Keratinocyte (primary cell): ENCODE measurements around the gene SMO. TPM values are rescaled to one million over a fixed set of nuclear protein-coding genes. Genes with fewer than 3 reads are reported as not detected.

Source experiments
- DNase-seq: peaks from one replicate; pipeline ENCODE4 v3.0.0-alpha.2; 2011; ENCODE audit warnings: low read depth, missing footprints, low spot score
- FAIRE-seq: peaks from 2 replicates; lab custom pipeline; 2011; peaks lifted over from hg19 to GRCh38; lab: Jason Lieb, UNC
- H2AFZ ChIP-seq: 2 replicates; pipeline ENCODE4 v1.6.0; 2012; ENCODE audit warnings: low read length, control low read depth, inconsistent platforms; ENCODE audit not compliant: control insufficient read depth
- H3K27ac ChIP-seq: 2 replicates; pipeline ENCODE4 v1.5.1; 2011; ENCODE audit warnings: low read length; ENCODE audit not compliant: control insufficient read depth, insufficient read depth
- H3K27me3 ChIP-seq: 3 replicates; pipeline ENCODE4 v1.6.0; 2011; ENCODE audit warnings: low read length; ENCODE audit not compliant: control insufficient read depth, insufficient read depth; ENCODE audit errors: extremely low read depth
- H3K36me3 ChIP-seq, 2 experiments: 2 replicates in 1 of 2; 3 replicates in 1 of 2; pipeline ENCODE4 v1.5.1; 2011; ENCODE audit warnings: low read length in 2 of 2, mild to moderate bottlenecking in 1 of 2; ENCODE audit not compliant: control insufficient read depth in 2 of 2, insufficient read depth in 2 of 2; ENCODE audit errors: extremely low read depth in 1 of 2
- H3K4me1 ChIP-seq: 3 replicates; pipeline ENCODE4 v1.5.1; 2011; ENCODE audit warnings: low read length; ENCODE audit not compliant: control insufficient read depth, insufficient read depth; ENCODE audit errors: extremely low read depth
- H3K4me2 ChIP-seq: 3 replicates; pipeline ENCODE4 v1.6.0; 2011; ENCODE audit warnings: low read depth, low read length; ENCODE audit not compliant: control insufficient read depth, insufficient read depth; ENCODE audit errors: extremely low read depth
- H3K4me3 ChIP-seq, 3 experiments: fragments of 200-600 bp in 1 of 3; sonication (generic) in 1 of 3; 2 replicates in 2 of 3; 3 replicates in 1 of 3; pipeline ENCODE4 v1.5.1; 2011 to 2016; ENCODE audit warnings: low read length in 3 of 3, mild to moderate bottlenecking in 3 of 3, control low read depth in 2 of 3, inconsistent platforms in 1 of 3, low read depth in 1 of 3, mixed read lengths in 1 of 3, mixed run types in 1 of 3, moderate library complexity in 1 of 3; ENCODE audit not compliant: control insufficient read depth in 2 of 3, insufficient read depth in 2 of 3; ENCODE audit errors: extremely low read depth in 1 of 3
- H3K79me2 ChIP-seq: 2 replicates; pipeline ENCODE4 v1.6.0; 2012; ENCODE audit warnings: low read length; ENCODE audit not compliant: control insufficient read depth, insufficient read depth
- H3K9ac ChIP-seq: 3 replicates; pipeline ENCODE4 v1.6.0; 2011; ENCODE audit warnings: low read length; ENCODE audit not compliant: control insufficient read depth, insufficient read depth; ENCODE audit errors: extremely low read depth
- H3K9me1 ChIP-seq: 3 replicates; pipeline ENCODE4 v1.6.0; 2011; ENCODE audit warnings: low read length; ENCODE audit not compliant: control insufficient read depth, insufficient read depth; ENCODE audit errors: extremely low read depth
- H3K9me3 ChIP-seq: 2 replicates; pipeline ENCODE4 v1.5.1; 2012; ENCODE audit warnings: low read depth, low read length; ENCODE audit not compliant: control insufficient read depth
- H4K20me1 ChIP-seq: 3 replicates; pipeline ENCODE4 v1.6.0; 2011; ENCODE audit warnings: low read length; ENCODE audit not compliant: control insufficient read depth, insufficient read depth; ENCODE audit errors: extremely low read depth
- CTCF ChIP-seq, 3 experiments: IDR thresholded peaks in 1 of 3; conservative IDR thresholded peaks in 1 of 3; optimal IDR thresholded peaks in 1 of 3; 2 replicates in 2 of 3; 3 replicates in 1 of 3; pipeline versions ENCODE3 to v1.5.1; 2011; ENCODE audit warnings: low read length in 3 of 3, mild to moderate bottlenecking in 3 of 3, moderate library complexity in 2 of 3, control low read depth in 1 of 3, inconsistent platforms in 1 of 3; ENCODE audit not compliant: insufficient read depth in 2 of 3; ENCODE audit errors: extremely low read depth in 1 of 3
- EZH2 ChIP-seq: IDR thresholded peaks from one replicate; pipeline ENCODE4 v1.6.1; 2012; ENCODE audit warnings: inconsistent platforms, mild to moderate bottlenecking, low read length, moderate library complexity
- dilution Hi-C: fragments of 300-500 bp; cut with MboI; formaldehyde crosslinking; loops from one replicate; pipeline ENCODE4 v1.7.0; 2020; ENCODE audit warnings: low sequenced_read_pairs; ENCODE audit not compliant: extremely low pct_ligation_motif_present
- polyA plus RNA-seq, 5 experiments: library from polyadenylated mRNA; depleted of rRNA in 3 of 5; stranded (reverse) in 3 of 5; stranded (forward) in 1 of 5; unstranded in 1 of 5; fragments of >200 nt; gene quantifications; 1 replicate in 1 of 5; 2 replicates in 3 of 5; 3 replicates in 1 of 5; pipeline versions ENCODE4 v1.2.1 to v1.2.3, GENCODE V29; 2011 to 2012; ENCODE audit warnings: missing spikeins in 2 of 5, low read depth in 1 of 5, low replicate concordance in 1 of 5

The SMO gene
- polyA plus RNA-seq, 1 donor (not counting 4 experiments of a cell fraction or from before 2014, with no cell fraction given) = 3.9 TPM

- H3K4me2 ChIP-seq = no peak overlapping the region
- dilution Hi-C loops = no loop called here
- H3K9me3 ChIP-seq = no peaks in the 10 kb centered on the region
- no peak for DNase-seq
- H3K27ac ChIP-seq = no peak overlapping the region
- H3K4me3 ChIP-seq = no peak overlapping the region
- no peak overlapping the region for H3K9ac ChIP-seq
- peaks cover 7% of the 10 kb centered on the region for H3K27me3 ChIP-seq
- no peaks in the 10 kb centered on the region for H3K36me3 ChIP-seq
- H2AFZ ChIP-seq = no peak overlapping the region
- no peaks in the 10 kb centered on the region for H3K9me1 ChIP-seq
- no peaks in the 10 kb centered on the region for H4K20me1 ChIP-seq
- TF ChIP-seq CTCF (optimal IDR thresholded peaks at IDR 0.05 in 1 of 3, IDR thresholded peaks at IDR 0.05 in 1 of 3, conservative IDR thresholded peaks at IDR 0.05 in 1 of 3; ENCODE audit: extremely low read depth in 1 of 3, insufficient read depth in 2 of 3, low read length in 3 of 3) (no peak), EZH2 (no peak)
- no peaks in the 10 kb centered on the region for H3K4me1 ChIP-seq
- no peak for FAIRE-seq
- no peaks in the 10 kb centered on the region for H3K79me2 ChIP-seq
Measured at GRCh38 chr7:129157651-129158050, 30.8 kb upstream of the SMO start.

GRCh38 chr7:129159539-129159938, 28.9 kb upstream of the SMO start:
- Histone ChIP-seq H3K4me1 (no peaks in the 10 kb centered on the region), H3K9me3 (no peaks in the 10 kb centered on the region), H3K27me3 (peaks cover 7% of the 10 kb centered on the region), H3K9me1 (no peaks in the 10 kb centered on the region), H2AFZ (no peak overlapping the region), H3K79me2 (no peaks in the 10 kb centered on the region), H3K4me2 (no peak overlapping the region), H3K36me3 (no peaks in the 10 kb centered on the region), H4K20me1 (no peaks in the 10 kb centered on the region), H3K27ac (no peak overlapping the region), H3K4me3 (no peak overlapping the region), H3K9ac (no peak overlapping the region)
- FAIRE-seq (no peak), DNase-seq (no peak)
- dilution Hi-C loops = no loop called here
- TF ChIP-seq CTCF (optimal IDR thresholded peaks at IDR 0.05 in 1 of 3, IDR thresholded peaks at IDR 0.05 in 1 of 3, conservative IDR thresholded peaks at IDR 0.05 in 1 of 3; ENCODE audit: extremely low read depth in 1 of 3, insufficient read depth in 2 of 3, low read length in 3 of 3) (no peak), EZH2 (no peak)
